ENCODE data around the gene OSGIN1.
A peak's percentile ranks its signal among the peaks of the same experiment; 100 is the strongest.

OSGIN1 gene

DNA sequence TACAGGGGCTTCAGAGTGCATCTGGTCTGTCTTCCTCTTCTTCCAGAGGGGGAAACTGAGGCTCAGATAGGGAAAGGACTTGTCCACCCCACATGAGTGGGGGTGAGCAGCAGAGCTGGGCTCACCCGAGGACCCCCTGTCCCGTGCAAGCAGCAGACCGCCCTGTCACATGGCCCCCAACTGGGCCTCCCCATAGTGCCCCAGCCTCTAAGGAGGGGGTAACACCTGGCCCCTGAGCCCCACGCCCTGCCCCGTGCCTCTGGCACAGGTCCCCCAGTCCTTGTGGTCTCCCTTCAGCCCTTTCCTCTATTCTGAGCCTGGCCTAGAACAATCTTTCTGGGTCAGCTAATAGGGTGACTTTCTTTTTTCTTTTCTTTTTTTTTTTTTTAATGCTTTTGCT lies 8.6 kb downstream of the OSGIN1 start:
- no peak for TF ChIP-seq CTCF (IDR thresholded peaks at IDR 0.05; ENCODE audit: unreplicated experiment in 3 of 3)
- Mint-ChIP-seq H3K27ac (no peak overlapping the region), H3K36me3 (ENCODE audit: low read depth) (no peaks in the 10 kb centered on the region), H3K9me3 (no peaks in the 10 kb centered on the region), H3K4me1 (peaks cover 7% of the 10 kb centered on the region), H3K27me3 (ENCODE audit: low read depth) (peaks cover 11% of the 10 kb centered on the region), H3K4me3 (no peak overlapping the region)

DNA sequence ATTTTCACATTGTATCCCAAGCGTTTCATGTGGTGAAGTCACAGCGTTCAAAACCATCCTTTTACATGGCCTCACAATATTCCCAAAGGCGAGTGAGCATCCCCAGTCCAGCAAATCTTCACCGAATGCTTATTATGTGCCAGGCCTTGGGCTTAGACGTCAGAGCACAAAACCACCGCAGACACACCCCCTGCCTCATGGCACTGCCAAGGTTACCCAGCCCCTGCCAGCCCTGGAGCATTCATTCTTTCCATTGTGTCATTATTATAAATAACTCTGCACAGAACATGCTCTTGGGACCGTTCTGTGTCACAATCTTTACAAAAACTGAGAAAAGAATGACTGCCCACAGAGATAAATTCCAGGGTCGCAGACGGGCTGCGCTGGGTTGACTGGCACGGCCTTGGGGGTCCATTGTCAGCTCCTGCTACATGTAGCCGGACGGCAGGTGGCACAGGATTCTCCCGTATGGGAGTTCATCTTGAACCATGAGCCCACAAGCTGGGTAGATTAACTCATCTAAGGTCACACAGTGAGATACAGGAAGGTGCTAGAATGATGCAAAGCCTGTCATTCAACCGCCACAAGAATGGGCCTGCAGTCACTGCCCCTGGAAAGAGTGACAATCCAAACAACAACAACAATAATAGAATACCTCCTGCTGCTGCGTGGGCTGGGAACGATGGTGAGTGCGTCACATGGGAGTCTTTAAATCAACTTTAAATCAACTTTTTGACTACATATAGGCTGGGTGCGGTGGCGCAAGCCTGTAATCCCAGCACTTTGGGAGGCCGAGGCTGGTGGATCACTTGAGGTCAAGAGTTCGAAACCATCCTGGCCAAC lies 10.5 kb downstream of the OSGIN1 start:
- no peak for TF ChIP-seq CTCF (IDR thresholded peaks at IDR 0.05; ENCODE audit: unreplicated experiment in 3 of 3)
- Mint-ChIP-seq H3K4me1 (peaks cover 3% of the 10 kb centered on the region), H3K27me3 (ENCODE audit: low read depth) (peaks cover 13% of the 10 kb centered on the region), H3K9me3 (no peaks in the 10 kb centered on the region), H3K4me3 (no peak overlapping the region), H3K36me3 (ENCODE audit: low read depth) (no peaks in the 10 kb centered on the region), H3K27ac (no peak overlapping the region)

DNA sequence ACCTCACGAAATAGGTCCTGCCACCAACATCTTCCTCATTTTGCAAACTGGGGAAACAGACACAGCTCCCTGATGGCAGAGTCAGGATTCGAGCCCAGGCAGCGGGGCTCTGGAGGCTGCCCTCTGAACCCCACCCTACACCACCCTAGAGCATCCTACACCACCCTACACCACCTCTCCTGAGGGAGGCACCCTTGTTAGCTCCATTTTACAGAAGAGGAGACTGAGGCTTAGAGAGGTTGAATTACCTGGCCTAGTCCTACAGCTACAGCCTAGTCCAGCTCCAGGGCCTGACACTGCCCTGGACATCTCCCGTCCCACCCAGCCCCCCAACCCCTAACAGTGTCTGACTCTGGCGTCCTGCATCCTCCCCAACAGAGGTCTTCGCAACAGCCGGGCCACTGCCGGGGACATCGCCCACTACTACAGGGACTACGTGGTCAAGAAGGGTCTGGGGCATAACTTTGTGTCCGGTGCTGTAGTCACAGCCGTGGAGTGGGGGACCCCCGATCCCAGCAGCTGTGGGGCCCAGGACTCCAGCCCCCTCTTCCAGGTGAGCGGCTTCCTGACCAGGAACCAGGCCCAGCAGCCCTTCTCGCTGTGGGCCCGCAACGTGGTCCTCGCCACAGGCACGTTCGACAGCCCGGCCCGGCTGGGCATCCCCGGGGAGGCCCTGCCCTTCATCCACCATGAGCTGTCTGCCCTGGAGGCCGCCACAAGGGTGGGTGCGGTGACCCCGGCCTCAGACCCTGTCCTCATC lies 11.8 kb downstream of the OSGIN1 start:
- H3K27ac Mint-ChIP-seq: no peak overlapping the region
- H3K4me3 Mint-ChIP-seq: no peak overlapping the region
- H3K4me1 Mint-ChIP-seq: no peaks in the 10 kb centered on the region
- no peaks in the 10 kb centered on the region for H3K36me3 Mint-ChIP-seq (ENCODE audit: low read depth)
- H3K27me3 Mint-ChIP-seq (ENCODE audit: low read depth): peaks cover 21% of the 10 kb centered on the region
- no peaks in the 10 kb centered on the region for H3K9me3 Mint-ChIP-seq
- TF ChIP-seq CTCF (IDR thresholded peaks at IDR 0.05; ENCODE audit: unreplicated experiment in 3 of 3): no peak

DNA sequence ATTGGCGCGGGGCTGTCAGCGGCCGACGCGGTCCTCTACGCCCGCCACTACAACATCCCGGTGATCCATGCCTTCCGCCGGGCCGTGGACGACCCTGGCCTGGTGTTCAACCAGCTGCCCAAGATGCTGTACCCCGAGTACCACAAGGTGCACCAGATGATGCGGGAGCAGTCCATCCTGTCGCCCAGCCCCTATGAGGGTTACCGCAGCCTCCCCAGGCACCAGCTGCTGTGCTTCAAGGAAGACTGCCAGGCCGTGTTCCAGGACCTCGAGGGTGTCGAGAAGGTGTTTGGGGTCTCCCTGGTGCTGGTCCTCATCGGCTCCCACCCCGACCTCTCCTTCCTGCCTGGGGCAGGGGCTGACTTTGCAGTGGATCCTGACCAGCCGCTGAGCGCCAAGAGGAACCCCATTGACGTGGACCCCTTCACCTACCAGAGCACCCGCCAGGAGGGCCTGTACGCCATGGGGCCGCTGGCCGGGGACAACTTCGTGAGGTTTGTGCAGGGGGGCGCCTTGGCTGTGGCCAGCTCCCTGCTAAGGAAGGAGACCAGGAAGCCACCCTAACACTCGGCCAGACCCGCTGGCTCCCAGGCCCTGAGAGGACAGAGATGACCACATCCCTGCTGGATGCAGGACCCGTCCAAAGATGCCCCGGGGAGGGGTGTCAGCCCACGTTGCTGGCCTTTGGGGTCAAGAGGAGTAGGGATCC lies 12.6 kb downstream of the OSGIN1 start:
- Mint-ChIP-seq H3K4me1 (no peaks in the 10 kb centered on the region), H3K36me3 (ENCODE audit: low read depth) (no peaks in the 10 kb centered on the region), H3K27ac (no peak overlapping the region), H3K4me3 (no peak overlapping the region), H3K9me3 (no peaks in the 10 kb centered on the region), H3K27me3 (ENCODE audit: low read depth) (peaks cover 29% of the 10 kb centered on the region)
- TF ChIP-seq CTCF (IDR thresholded peaks at IDR 0.05; ENCODE audit: unreplicated experiment in 3 of 3): no peak

- Mint-ChIP-seq H3K36me3 (ENCODE audit: low read depth) (no peaks in the 10 kb centered on the region), H3K4me1 (no peaks in the 10 kb centered on the region), H3K9me3 (no peaks in the 10 kb centered on the region), H3K4me3 (peak overlapping the region; percentile 9 to 14 (median 9)), H3K27me3 (ENCODE audit: low read depth) (peaks cover 33% of the 10 kb centered on the region), H3K27ac (no peak overlapping the region)
- no peak for TF ChIP-seq CTCF (IDR thresholded peaks at IDR 0.05; ENCODE audit: unreplicated experiment in 3 of 3)
Measured at GRCh38 chr16:83966153-83966696, 13.2 kb downstream of the OSGIN1 start.
